AG08396 (cell line): Measurements from ENCODE around the gene CHRNA4.

Experiments
- DNase-seq: peaks from one replicate; pipeline ENCODE4 v3.0.0; 2012; ENCODE audit warnings: low spot score, mixed read lengths

CHRNA4 gene

DNA sequence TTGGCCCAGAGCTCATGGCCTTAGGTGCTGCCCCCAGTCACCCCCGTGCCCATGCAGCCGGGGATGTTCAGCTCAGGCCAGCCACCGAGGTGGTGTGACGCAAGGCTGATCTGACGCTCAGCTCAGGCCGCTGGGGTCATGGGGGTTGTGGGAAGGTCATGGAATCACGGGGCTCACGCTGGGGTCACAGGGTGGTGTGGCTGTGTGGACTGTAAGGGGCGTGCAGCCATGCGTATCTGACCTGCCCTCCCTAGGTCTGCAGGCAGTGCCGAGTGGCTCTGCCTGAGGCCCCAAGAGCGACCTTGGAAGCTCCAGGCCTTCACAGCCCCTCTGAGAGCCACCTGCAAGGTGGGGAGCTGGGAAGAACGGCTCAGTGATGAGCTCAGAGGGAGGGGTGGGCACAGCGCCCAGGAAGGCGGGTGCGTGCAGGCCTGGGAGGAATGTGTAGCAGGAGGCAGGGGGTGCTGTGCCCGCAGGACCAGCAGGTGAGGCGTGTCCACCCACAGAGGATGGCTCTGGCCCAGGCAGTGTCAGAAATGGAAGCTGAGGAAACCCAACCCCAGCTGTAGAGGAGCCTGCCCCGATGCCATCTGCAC is 27.8 kb downstream of the CHRNA4 start:
- no peak for DNase-seq

DNA sequence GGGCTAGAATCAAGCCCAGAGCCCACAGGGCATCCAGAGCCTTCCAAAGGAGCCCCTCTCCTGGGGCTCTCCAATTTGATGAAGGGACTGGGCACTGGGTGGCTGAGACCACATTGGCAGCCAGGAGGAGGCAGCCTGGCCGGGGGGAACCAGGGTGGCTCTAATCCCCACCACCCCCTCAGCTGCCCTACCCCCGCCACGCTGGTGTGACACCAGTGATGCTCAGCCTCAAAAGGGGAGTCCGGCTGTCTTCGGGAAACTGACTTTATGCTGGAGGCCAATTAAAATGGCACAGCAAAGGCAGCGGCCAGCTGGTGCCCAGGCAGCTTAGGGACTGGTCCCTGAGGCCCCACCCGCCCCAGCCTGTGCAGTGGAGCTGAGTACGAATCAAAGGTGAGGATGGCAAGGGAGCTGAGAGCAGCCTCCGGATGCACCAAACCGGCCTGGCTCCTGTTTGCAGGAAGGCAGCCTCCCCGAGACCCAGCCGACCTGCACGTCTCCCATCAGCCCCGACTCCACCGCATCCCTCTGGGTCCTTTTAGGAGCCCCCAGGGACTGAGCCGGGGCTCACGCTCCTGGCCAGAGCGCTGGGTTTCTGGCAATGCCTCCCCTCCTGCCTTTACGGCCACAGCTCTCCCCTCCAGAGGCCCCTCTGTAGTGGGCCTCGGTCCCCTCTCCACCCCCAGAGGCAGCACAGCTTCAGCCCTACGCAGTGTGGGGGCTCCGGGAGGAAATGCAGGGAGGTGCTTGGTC is 28.5 kb downstream of the CHRNA4 start:
- no peak for DNase-seq

DNA sequence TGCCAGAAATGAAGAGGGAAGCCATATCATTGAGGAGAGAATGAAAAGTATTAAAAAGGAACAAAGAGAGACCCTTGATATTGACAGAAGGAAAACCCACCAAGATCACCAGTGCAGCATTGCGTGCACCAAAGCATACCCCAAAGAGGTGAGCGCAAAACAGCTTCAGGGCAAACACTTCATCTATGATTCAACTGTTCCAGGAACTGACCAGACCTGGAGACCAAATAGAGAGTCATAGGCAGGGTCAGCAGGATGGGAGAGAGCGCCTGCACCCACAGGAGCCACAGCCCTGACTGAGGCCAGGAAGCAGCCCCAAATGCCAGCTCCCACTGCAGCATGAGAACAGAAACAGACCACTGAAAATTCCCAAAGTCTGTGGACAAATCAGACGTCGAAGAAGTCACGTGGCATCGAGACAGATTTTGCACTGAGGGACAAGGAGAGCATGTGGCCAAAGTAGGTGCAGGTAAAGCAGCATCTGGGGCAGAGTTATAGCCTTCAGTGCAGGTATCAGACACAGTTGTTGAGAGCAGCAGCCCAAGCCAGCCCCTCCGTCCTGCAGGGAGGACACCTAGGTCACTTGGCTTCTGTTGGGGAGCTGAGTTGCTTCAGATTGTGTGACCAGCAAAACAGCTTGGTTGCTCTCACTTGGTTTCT is 29.3 kb downstream of the CHRNA4 start:
- DNase-seq = no peak

DNA sequence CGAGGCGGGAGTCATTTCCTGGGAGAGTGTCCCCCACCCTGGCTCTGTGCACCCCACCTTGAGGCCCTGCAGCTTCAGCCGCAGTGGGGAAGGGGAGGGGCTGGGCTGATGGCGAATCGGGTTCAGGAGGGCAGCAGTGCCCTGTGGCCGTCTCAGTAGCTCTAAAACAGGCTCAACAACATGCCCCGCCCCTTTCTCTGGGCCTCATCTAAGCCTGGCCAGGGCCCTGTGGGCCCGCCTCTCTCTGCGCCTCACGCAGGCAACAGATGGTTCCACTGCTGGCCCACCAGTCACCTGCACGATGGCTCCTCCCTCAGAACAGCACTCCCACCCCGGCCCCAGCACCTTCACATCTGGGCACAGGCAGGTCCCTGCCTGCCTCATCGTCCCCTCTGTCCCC is 30.2 kb downstream of the CHRNA4 start:
- DNase-seq = no peak

DNA sequence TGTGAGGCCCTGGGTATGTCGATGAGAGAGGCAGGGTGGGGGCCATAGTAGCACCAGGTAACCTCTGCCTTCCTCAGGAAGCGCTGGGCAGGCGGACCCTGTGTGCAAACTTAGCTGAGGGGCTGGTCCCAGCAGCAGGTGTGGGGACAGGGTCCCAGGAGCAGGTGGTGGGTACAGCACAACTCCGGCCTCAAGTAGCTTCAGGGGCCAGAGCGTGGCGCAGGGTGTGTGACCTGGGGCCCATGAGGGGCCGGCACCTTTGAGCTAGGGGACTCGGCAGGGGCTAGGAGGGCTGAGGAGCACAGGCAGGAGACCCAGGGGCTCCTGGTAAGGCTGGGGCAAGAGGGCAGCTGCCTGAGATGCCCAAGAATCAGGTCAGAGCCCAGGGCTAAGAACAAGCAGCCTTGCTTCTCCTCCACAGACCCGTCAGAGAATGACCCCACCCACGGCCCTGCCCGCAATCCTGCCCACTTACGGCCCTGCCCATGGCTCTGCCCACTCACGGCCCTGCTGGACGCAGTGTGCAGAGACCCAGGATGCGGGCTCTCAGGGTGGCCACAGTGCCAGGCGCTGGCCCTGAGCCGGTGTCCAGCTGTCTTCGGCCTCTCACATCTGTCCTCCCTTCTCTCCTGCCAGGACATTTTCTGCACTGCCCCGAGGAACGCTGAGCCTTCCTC is 30.9 kb downstream of the CHRNA4 start:
- DNase-seq = no peak

DNA sequence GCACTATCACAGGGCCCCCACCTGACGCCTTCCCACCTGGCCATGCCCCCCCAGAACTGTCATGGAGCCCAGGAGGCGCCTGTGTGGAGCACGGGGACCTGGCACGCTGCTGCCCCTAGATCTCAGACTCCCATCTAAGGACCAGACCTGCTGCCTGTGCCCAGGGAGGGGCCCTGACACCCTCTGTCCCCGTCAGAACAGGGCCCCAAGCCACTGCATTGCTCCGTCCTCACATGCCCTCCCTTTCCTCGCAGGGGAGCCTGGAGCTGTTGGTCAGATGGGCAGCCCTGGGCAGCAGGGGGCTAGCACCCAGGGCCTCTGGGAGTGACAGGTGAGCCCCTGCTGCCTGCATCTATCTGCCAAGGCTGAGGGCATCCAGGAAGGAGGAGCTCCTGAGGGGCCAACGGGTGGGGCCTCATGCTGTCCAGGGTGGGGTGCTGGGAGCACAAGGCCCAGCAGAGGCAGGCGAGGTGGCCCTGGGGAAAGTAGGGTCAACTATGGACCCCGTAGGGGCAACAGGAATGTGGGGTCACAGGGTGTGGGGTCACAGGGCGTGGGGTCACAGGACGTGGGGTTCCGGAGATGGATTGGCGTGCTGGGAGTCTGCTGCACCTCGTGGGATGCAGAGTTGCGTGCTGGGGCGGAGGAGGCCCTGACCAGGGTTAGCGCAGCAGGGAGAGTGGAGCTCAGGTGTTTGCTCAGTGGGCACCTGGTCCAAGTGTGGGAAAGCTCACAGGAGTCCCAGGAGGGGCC is 31.6 kb downstream of the CHRNA4 start:
- DNase-seq = no peak

DNA sequence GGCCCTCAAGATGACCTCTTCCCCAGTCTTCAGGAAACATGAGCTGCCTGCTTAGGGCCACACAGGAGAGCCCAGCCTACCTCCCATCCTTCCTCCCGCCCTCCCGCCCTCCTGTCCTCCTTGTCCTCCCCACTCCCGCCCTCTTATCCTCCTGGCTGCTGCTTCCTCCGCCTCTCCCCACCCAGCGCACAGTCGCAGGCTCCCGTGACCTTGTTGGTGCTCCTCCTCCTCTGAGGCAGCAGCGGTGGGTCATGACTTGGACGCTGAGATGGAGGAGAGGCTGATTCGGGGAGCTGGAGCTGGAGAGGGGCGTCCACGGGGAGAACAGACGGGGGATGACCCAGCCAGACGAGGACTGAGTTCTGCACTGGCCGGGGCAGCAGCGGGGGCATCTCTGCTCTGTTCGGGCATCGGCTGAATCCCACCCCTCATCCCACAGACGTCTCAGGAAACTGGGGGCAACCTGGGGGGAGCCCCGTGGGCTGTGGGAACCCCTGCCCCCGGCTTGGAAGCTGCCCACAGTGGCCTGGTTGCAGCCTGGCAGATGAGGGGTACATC is 32.4 kb downstream of the CHRNA4 start:
- DNase-seq = no peak

DNA sequence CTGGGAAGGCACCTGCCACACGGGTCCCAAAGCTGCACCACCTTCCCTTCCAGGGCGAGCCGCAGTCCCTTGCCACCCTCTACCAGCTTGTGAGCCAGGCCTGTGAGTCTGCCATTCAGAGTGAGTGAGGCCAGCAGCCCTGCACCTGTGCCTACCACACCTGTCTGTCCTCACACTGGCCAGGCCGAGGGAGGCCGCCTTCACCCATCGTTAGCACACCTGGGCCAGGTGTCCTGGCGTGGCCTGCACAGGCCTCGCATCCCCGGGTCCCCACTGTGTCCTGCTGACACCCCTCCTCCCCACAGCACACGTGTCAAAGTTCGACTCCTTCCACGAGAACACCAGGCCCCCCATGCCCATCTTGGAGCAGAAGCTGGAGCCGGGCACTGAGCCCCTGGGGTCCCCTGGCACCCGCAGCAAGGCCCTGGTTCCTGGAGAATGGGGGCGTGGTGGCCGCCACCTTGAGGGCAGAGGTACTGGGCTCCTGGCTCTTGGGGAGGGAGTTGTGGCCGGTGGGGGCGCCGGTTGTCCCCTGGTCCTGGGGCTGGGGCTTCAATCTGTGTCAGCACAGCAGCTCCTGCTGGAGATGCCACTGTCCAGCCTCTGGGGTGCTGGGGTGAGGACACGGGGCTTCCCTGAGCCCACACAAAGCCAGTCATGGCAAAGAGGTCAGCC is 33.0 kb downstream of the CHRNA4 start:
- DNase-seq = no peak

DNA sequence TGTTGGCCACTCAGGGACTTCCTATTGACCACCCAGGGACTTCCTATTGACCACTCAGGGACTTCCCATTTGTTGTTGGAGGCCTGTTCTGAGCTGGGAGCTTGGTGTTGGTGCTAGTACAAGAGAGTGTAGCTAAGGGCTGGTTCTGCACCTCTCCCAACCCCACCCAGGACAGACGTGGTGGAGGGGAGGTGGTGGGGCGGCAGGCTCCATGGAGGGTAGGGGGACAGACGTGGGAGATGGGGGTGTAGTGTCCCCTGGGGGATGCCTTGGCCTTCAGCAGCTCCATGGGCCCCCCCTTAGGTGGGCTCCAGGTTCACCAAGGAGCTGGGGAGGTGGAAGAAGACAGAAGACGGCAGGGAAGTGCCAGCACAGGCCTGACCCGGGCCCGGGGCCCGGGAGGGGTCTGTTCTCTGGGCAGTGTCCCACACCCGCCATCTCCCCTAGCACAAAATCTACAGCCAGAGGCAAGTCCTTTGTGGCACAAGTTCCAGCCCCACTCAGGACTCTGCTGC is 33.9 kb downstream of the CHRNA4 start:
- DNase-seq = no peak

DNA sequence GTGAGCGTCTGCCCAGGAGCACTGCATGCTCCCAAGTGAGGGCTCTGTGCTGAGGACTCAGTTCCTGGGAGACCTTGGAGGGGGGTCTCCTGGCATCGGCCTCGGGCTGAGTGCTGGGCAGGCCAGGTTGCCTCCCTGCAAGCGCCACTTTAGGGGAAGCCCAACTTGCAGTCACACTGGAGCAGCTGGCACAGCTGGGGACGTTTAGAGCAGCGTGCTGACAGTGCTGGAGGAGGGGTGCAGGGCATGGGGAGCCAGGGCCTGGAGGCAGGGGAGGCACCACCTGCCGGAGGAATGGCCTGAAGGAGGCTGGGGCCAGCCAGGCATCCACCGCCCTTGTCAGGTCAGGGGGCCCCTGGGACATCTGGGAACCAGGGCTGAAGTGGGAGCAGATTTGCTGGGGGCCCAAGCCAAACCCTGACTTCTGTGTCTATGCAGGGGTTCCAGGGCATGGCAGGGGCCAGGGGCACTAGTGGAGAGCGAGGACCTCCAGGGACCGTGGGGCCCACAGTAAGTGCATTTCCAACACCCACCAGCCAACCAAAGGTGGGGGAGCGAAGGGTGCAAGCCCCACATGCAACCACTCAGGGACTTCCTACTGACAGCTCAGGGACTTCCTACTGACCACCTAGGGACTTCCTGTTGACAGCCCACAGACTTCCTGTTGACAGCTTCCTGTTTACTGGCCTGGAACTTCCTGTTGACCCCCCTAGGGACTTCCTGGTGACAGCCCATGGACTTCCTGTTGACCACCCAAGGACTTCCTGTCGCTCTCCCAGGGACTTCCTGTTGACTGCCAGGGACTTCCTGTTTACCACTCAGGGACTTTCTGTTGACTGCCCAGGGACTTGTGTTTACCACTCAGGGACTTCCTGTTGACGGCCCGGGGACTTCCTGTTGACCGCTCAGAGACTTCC is 34.6 kb downstream of the CHRNA4 start:
- DNase-seq = no peak

DNA sequence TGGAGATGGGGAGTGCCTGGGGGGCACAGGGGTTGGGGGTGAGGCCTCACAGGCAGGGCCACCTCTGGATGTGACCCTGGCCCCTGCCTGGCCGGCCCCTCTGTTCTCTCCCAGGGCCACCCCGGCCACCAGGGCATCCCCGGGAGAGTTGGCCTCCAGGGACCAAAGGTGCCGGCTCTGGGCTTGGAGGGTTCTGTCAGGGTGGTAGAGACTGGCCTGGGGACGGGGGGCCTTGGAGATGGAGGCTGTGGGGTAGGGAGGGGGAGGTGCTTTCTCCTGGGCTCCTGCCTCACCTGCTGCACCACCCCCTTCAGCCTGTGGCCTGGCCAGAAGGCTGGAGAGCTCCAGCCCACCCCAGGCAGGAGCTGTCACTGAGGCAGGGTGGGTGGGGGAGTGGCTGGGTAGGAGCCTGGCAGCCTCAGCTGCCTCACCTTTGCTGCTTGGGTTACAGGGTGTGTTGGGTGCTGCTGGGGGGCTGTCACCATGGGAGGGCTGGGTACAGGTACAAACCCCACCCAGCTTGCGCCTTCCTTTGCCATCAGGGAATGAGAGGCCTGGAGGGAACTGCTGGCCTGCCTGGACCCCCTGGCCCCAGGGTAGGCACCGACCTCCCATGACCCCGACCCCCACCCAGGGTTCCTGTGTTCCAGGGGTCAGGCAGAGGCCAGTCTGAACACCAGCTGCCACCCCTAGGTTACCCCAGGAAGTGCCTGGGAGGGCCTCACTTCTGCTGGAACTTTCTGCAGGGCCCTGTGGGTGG is 35.4 kb downstream of the CHRNA4 start:
- no peak for DNase-seq

DNA sequence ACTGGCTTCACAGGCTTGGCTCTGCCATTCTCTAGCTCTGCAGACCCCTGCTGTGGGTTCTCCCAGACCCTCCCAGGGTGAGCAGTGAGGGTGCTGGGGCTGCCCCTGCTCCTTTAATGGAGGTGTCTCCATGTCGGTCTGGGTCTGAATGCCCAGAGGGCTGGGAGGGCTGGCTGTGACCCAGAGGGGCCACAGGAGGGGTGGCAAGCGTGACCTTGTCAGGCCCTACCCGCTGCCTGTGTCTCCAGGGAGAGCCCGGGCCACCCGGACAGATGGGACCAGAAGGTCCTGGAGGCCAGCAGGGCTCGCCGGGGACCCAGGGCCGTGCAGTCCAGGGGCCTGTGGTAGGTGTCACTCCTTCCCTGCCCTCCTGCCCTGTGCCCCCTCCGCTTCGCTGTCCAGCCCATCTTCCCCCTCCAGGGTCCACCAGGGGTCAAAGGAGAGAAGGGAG is 36.1 kb downstream of the CHRNA4 start:
- no peak for DNase-seq

DNA sequence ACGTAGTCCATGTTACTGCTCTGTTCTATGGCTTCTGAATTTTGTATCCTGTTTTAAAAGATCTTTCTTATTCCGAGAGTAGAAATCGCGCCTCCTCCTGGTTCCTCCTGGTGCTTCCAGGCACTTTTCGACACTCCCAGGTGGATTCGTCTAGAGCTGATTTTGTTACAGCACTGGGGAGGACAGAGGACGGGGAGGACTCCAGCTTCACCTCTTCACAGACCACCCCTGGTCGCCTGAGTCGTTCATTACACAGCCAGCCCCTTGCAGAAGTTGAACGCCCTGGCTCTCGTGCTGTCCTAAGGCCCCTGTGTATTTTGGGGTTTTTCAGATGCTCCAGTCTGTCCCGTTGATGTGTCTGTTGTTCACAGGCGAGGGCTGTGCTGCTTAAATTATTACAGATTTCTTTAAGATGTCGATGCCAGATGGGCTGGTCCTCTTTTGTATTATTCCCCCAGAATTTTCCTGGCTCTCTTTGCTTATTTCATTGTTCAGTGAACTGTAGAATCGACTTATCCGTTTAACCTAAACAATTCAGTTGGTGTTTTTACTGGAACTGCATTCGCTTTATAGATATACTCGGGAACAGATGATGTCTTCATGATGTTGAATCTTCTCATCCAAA is 37.7 kb downstream of the CHRNA4 start:
- DNase-seq = no peak

DNA sequence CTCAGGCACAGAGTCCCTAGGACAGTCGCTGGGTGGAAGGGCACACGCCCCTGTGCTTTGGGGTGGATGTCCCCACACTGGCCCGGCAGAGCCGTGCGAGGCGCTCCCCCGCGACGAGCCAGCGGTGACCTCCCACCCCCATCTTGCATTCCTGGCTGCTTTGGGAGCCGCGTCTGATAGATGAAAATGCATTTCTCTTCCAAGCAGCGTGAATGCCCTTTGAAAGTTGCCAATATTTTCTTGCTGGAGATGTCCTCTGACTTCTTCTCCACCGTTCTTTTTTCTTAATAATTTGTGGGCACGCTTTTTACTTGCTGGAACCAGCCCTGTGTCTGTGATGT is 38.2 kb downstream of the CHRNA4 start:
- no peak for DNase-seq

DNA sequence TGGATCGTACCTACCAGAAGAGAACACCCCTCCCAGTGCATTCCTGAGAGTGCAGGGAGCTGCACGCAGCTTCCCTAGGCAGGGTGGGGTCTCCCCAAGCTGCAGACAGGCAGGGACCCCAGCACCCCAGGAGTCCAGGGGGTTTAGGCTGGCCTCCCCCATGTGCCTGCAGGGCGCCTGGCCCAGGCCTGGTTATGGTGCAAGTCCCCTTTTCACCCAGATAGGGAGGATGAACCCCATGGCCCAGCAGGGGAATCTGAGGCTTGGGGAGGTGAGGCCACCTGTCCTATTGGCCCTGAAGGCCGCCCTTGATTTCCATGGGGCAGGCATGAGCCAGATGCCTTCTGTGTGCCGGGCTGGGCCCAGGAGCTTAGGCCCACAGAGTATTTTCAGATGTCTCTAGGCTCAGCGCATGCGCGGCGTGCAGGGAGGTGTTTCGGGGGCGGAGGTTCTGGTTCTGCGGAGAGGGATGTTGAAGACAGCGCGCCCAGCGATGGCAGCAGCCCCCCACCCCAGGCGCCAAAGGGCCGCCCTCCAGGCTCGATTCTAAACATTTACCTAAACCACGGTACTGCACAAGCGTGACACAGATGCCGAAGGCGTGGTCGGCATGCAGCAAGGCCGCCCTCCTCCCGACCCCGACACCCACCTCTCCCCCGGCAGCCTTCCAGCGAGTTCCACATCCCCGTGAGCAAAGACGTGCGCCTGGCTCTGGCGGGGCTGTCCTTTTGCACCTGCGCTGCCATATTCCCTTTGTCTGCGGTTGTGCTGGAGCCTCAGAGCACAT is 38.8 kb downstream of the CHRNA4 start:
- no peak for DNase-seq

DNA sequence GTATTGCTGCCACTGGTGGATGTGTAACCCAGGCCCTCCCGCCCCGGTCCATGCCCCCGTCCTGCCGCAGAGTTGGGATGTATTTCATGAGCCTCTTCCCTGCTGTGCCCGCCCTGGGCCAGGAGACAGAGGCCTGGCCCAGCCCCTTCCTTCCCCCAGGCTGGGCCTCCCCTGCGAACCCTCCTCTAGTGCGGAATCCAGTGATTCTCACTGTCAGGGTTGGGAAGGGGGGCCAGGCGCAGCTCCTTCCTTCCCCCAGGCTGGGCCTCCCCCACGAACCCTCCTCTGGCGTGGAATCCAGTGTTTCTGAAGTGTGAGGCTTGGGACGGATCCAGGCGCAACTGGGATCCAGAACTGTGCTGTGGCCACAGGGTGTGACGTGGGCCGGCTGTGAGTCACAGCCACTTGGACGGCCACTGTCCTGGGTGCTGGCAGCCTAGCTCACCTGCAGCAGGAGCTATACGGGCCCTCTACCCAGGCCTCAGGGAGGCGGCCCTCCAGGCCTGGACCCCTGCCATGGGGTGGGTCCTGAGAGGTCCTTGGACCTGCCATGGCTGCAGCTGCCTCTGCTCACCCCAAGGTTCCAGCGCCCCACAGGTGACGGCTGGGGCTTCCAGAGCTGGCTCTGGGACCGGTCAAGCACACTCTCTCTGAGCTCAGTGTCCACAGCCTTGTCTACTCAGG is 39.9 kb downstream of the CHRNA4 start:
- peak; percentile 79 for DNase-seq

DNA sequence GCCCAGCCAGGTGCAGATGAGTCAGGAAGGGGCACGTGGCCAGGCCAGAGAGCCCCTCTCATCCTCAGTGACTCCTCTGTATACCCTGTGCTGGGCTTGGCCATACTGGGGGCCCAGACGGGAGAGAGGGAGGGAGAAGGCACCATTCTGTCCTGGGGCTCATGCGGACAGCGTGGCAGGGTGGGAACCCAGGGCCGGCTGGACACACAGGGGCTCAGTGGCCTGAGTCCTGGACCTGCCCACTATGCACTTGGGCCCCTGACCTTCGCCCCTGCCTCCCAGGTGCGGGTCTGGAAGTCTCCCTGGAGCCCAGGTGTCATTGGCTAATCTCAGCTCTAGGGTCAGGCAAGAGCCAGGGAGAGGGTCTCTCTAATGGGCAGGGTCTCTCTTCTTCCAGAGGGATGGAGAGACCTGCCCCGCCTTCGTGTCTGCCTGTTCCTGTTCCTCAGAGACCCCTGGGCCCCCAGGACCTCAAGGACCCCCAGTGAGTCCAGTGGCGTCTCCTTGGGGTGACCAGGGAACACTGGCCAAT is 40.5 kb downstream of the CHRNA4 start:
- no peak for DNase-seq
